Muscle of arm (tissue), 12 donors: Measurements from ENCODE around the gene TSPAN9. TPM values are rescaled to one million over a fixed set of nuclear protein-coding genes. Genes with fewer than 3 reads are reported as not detected.

Experiments used
- DNase-seq: peaks from one replicate; pipeline ENCODE4 v3.0.0-alpha.2; 2013
- polyA plus RNA-seq, 12 donors: library from polyadenylated mRNA; unstranded; fragments of 120-200 nt; gene quantifications; one replicate each; pipeline ENCODE4 v1.2.1, GENCODE V29; 2013; ENCODE audit not compliant: insufficient read length in 12 of 12

Gene TSPAN9
- polyA plus RNA-seq, 12 donors = 55.2 to 563 (median 115) TPM

- DNase-seq = no peak
Measured at GRCh38 chr12:3271639-3272038, 194.5 kb downstream of the TSPAN9 start.

GRCh38 chr12:3272958-3273357 lies 195.8 kb downstream of the TSPAN9 start:
- DNase-seq = no peak

- DNase-seq = no peak
Measured at GRCh38 chr12:3273409-3273853, 196.3 kb downstream of the TSPAN9 start.

- no peak for DNase-seq
Measured at GRCh38 chr12:3274664-3275063, 197.5 kb downstream of the TSPAN9 start.

GRCh38 chr12:3275171-3276041 lies 198.2 kb downstream of the TSPAN9 start:
- DNase-seq = peak; percentile 81

- no peak for DNase-seq
Measured at GRCh38 chr12:3276226-3276625, 199.0 kb downstream of the TSPAN9 start.

- DNase-seq = no peak
Measured at GRCh38 chr12:3277306-3277943, 200.2 kb downstream of the TSPAN9 start.

- DNase-seq = no peak
Measured at GRCh38 chr12:3278681-3279414, 201.7 kb downstream of the TSPAN9 start.

- DNase-seq = no peak
Measured at GRCh38 chr12:3279415-3279780, 202.2 kb downstream of the TSPAN9 start.

- DNase-seq = no peak
Measured at GRCh38 chr12:3279832-3280231, 202.7 kb downstream of the TSPAN9 start.

GRCh38 chr12:3280967-3281366 lies 203.8 kb downstream of the TSPAN9 start:
- no peak for DNase-seq

GRCh38 chr12:3281588-3282383 lies 204.6 kb downstream of the TSPAN9 start:
- no peak for DNase-seq

GRCh38 chr12:3282384-3282670 lies 205.1 kb downstream of the TSPAN9 start:
- DNase-seq = no peak

- DNase-seq = no peak
Measured at GRCh38 chr12:3283137-3283680, 206.0 kb downstream of the TSPAN9 start.

- DNase-seq = no peak
Measured at GRCh38 chr12:3284405-3284804, 207.2 kb downstream of the TSPAN9 start.

- DNase-seq = no peak
Measured at GRCh38 chr12:3285570-3285969, 208.4 kb downstream of the TSPAN9 start.

GRCh38 chr12:3288690-3289089 lies 211.5 kb downstream of the TSPAN9 start:
- no peak for DNase-seq

- no peak for DNase-seq
Measured at GRCh38 chr12:3289702-3290101, 212.5 kb downstream of the TSPAN9 start.

GRCh38 chr12:3291939-3292338 lies 214.8 kb downstream of the TSPAN9 start:
- no peak for DNase-seq

GRCh38 chr12:3292677-3293412 lies 215.7 kb downstream of the TSPAN9 start:
- no peak for DNase-seq
